Activated T-cell treated with anti-CD3 and anti-CD28 coated beads for 24 hours (primary cell): ENCODE data around the gene TRMT6.

Source experiments
- DNase-seq: peaks from one replicate; pipeline ENCODE4 v3.0.0-alpha.2; 2020; ENCODE audit warnings: low read depth

Gene TRMT6

DNA sequence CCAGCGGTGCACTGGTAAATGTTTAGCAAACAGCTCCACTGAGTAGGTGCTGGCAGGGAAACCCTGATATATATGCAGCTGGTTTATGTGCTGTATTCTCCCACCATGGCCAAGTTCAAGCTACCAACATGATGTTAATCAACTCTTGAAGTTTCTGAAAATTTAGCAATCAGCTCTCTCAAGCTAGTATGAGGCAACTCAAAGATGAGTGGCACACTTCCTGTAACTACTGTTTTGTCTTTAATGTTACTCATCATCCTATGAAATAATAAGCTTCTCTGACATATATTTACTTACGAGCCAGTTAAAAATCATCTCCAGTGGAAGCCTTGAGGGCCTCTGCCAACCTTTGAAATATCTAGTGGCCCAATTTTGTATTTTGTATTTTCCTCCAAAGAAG, 54.7 kb downstream of the TRMT6 start:
- DNase-seq = no peak

DNA sequence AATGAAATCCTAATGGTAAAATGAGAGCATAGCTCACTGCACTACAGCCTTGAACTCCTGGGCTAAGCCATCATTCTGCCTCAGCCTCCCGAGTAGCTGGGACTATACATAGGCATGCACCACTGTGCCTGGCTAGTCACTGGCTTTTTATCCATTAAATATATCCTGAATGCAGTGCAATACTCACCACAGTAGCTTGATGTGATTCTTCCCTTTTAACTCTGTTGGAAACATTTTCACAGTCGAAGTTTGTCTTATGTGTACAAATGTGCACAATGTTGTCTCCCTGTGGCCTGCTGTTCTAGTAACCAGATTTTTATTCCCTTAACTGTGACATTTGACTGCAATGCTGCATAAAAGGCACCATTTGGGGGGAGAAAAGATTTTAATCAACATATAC, 56.7 kb downstream of the TRMT6 start:
- DNase-seq = no peak

DNA sequence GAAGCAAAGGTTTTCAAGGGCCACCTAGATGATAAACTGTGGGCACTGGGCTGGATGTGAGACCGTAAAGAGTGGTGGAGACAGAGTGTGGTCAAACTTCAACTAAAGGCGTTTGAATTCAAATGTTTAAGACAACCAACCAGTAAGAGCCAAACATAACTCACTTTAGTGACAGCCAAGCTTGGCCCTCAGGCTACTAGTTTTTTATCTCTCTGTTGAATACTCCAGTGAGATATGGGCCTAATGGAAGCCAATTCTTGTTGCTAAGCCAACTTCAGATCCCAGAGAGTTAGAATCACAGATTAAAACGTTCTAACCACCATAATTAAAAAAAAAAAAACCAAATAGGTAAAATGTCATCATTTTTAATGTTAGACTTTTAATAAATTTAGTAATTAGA, 57.3 kb downstream of the TRMT6 start:
- no peak for DNase-seq

DNA sequence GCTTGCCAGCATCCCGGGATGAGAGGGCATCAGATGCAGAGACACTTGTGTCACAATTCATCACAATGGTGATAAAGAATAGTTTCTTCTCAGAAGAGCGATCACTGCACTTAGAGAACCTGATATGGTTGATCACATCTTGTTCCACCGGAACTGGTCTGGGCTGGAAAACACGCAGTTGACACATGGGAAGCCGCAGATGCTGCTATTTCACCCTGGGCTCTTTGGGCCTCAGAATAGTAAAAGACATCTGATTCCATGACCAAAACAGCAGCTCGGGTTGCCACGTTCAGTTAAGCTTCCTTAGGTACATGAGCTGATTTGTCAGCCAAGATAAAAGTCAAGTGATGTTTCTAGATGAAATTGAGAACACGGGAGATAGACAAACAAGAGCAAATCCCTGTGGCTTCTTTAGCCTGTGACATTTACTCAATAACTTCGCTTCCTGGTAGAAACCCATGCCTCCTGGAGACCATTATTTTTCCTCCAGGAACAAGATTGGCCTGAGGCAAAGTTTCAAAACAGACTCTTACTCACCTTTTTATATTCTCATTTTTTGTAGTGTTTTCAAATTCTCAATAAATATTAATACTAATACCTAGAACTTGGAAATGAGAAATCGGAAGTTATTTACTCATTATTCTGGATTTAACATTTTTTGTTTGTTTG, 59.4 kb downstream of the TRMT6 start:
- DNase-seq = no peak

DNA sequence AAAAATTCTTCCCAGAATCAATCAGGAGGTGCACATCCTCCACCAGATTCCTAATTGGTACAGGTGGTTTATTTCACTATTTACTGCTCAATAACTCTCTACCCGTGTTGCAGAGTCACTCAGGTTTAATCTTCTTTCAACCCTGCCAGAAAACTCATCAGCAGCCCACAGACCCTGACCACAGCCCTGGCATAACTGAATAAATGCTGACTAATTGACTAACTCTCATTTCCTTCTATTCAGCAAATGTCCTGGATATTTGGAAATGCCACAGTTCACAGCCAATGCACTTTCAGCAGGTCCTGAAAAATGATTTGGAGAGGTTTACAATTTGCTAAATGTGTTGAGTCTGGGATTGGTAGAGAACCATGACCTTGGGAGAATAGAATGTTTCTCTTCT, 62.3 kb downstream of the TRMT6 start:
- DNase-seq = no peak

DNA sequence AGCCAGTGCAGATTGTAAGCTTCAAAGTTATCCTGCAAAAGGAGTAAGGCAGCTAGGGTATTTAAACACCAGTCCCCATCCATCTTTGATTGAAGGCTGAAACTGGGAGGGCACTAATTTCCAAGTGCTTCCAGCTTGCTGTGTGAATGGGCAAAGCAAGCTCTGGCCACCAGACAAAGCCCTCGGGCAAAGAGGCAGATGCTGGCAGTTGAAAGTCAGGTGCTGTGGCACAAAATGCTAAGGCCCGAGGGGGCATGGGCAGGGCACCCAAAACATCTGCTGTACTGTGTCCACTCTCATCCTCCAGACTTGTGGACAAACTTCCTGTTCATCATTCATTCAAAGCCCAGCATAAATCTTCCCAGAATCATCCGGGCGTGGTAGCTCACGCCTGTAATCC, 62.9 kb downstream of the TRMT6 start:
- no peak for DNase-seq
